HG03175 (cell line): ENCODE results near the gene CCDC18.
"Not testable (repeated sequence)": the region's sequence is repeated elsewhere in the genome, so short reads cannot be mapped to it uniquely, and the experiment has no call there.

Experiments used
- ATAC-seq: cut with Tn5 transposase; IDR thresholded peaks from one replicate; pipeline ENCODE4 v1.9.1; 2021; ENCODE audit warnings: mild to moderate bottlenecking, moderate library complexity; ENCODE audit not compliant: unreplicated experiment

CCDC18 gene

GRCh38 chr1:93170141-93170678, 10.3 kb upstream of the CCDC18 start:
- ATAC-seq = not testable (repeated sequence)

- ATAC-seq = no peak
Measured at GRCh38 chr1:93171549-93172034, 8.9 kb upstream of the CCDC18 start.

- no peak for ATAC-seq
Measured at GRCh38 chr1:93172778-93173177, 7.7 kb upstream of the CCDC18 start.

GRCh38 chr1:93174638-93175037, 5.9 kb upstream of the CCDC18 start:
- ATAC-seq = not testable (repeated sequence)

GRCh38 chr1:93177991-93178390, 2.5 kb upstream of the CCDC18 start:
- no peak for ATAC-seq

- no peak for ATAC-seq
Measured at GRCh38 chr1:93178418-93178817, 2.1 kb upstream of the CCDC18 start.

- peak; percentile 82 for ATAC-seq
Measured at GRCh38 chr1:93179886-93180722, 420 bp upstream of the CCDC18 start, which contains the start of gene TMED5. Gene TMED5 (minus strand): TSS chr1:93180413. CDS start chr1:93180242, 171 bp downstream.

GRCh38 chr1:93186667-93187066, 6.1 kb downstream of the CCDC18 start:
- ATAC-seq = no peak

GRCh38 chr1:93190432-93190831, 9.9 kb downstream of the CCDC18 start:
- no peak for ATAC-seq

- ATAC-seq = no peak
Measured at GRCh38 chr1:93194231-93194990, 13.9 kb downstream of the CCDC18 start.

- no peak for ATAC-seq
Measured at GRCh38 chr1:93196591-93196990, 16.1 kb downstream of the CCDC18 start.

- no peak for ATAC-seq
Measured at GRCh38 chr1:93199150-93199549, 18.6 kb downstream of the CCDC18 start.

GRCh38 chr1:93200086-93200620, 19.6 kb downstream of the CCDC18 start:
- ATAC-seq = no peak

GRCh38 chr1:93200714-93201113, 20.2 kb downstream of the CCDC18 start:
- ATAC-seq = no peak

- no peak for ATAC-seq
Measured at GRCh38 chr1:93205892-93206566, 25.5 kb downstream of the CCDC18 start.

- ATAC-seq = no peak
Measured at GRCh38 chr1:93206567-93206954, 26.0 kb downstream of the CCDC18 start.

- ATAC-seq = no peak
Measured at GRCh38 chr1:93207211-93207610, 26.7 kb downstream of the CCDC18 start.

GRCh38 chr1:93215322-93215721, 34.8 kb downstream of the CCDC18 start:
- ATAC-seq = no peak

GRCh38 chr1:93219443-93219842, 38.9 kb downstream of the CCDC18 start:
- no peak for ATAC-seq

- not testable (repeated sequence) for ATAC-seq
Measured at GRCh38 chr1:93220716-93221115, 40.2 kb downstream of the CCDC18 start.

GRCh38 chr1:93221913-93222312, 41.4 kb downstream of the CCDC18 start:
- no peak for ATAC-seq
